Type B pancreatic cell (in vitro differentiated cells): ENCODE measurements around the gene ICOS. TPM values are rescaled to one million over a fixed set of nuclear protein-coding genes. Genes with fewer than 3 reads are reported as not detected.

Experiments
- DNase-seq: peaks from one replicate; pipeline ENCODE4 v3.0.0; 2021; ENCODE audit warnings: mixed read lengths; ENCODE audit not compliant: unreplicated experiment; ENCODE audit errors: extremely low spot score
- H3K27ac Mint-ChIP-seq: 2 replicates; pipeline ENCODE4 v1.8.0; 2021; ENCODE audit warnings: mild to moderate bottlenecking, mixed read lengths
- H3K27me3 Mint-ChIP-seq: 2 replicates; pipeline ENCODE4 v1.8.0; 2021; ENCODE audit warnings: mixed read lengths
- H3K36me3 Mint-ChIP-seq: 2 replicates; pipeline ENCODE4 v1.8.0; 2021; ENCODE audit warnings: mixed read lengths
- H3K4me1 Mint-ChIP-seq: one replicate; pipeline ENCODE4 v1.8.0; 2021; ENCODE audit warnings: mixed read lengths; ENCODE audit not compliant: unreplicated experiment
- H3K4me3 Mint-ChIP-seq: 2 replicates; pipeline ENCODE4 v1.8.0; 2021; ENCODE audit warnings: mild to moderate bottlenecking, mixed read lengths
- H3K9me3 Mint-ChIP-seq: 2 replicates; pipeline ENCODE4 v1.8.0; 2021; ENCODE audit warnings: mixed read lengths
- CTCF ChIP-seq: fragments of 200-600 bp; sonication (generic); conservative IDR thresholded peaks from 2 replicates; pipeline ENCODE4 v1.5.0; 2021; ENCODE audit warnings: antibody characterized with exemption, mild to moderate bottlenecking
- total RNA-seq: library from RNA; stranded (reverse); gene quantifications from 2 replicates; pipeline ENCODE4 v1.2.1, GENCODE V29; 2021; ENCODE audit warnings: low replicate concordance

ICOS gene
- total RNA-seq, 1 donor from 2014 or later: not detected

- no peak overlapping the region for H3K4me3 Mint-ChIP-seq
- DNase-seq: no peak
- H3K4me1 Mint-ChIP-seq: peaks cover 6% of the 10 kb centered on the region
- H3K27ac Mint-ChIP-seq: no peak overlapping the region
- no peaks in the 10 kb centered on the region for H3K9me3 Mint-ChIP-seq
- TF ChIP-seq CTCF: peak; percentile 84
- H3K36me3 Mint-ChIP-seq: no peaks in the 10 kb centered on the region
- H3K27me3 Mint-ChIP-seq: peaks cover 3% of the 10 kb centered on the region
Observed at GRCh38 chr2:203909261-203909967, 27.1 kb upstream of the ICOS start.

- no peaks in the 10 kb centered on the region for H3K36me3 Mint-ChIP-seq
- no peaks in the 10 kb centered on the region for H3K9me3 Mint-ChIP-seq
- peaks cover 3% of the 10 kb centered on the region for H3K27me3 Mint-ChIP-seq
- no peak overlapping the region for H3K4me3 Mint-ChIP-seq
- DNase-seq: no peak
- no peak overlapping the region for H3K27ac Mint-ChIP-seq
- no peak for TF ChIP-seq CTCF
- H3K4me1 Mint-ChIP-seq: peaks cover 10% of the 10 kb centered on the region
Observed at GRCh38 chr2:203909974-203910373, 26.6 kb upstream of the ICOS start.

- TF ChIP-seq CTCF: no peak
- H3K4me1 Mint-ChIP-seq: peaks cover 17% of the 10 kb centered on the region
- peaks cover 5% of the 10 kb centered on the region for H3K27me3 Mint-ChIP-seq
- H3K36me3 Mint-ChIP-seq: no peaks in the 10 kb centered on the region
- no peak for DNase-seq
- H3K27ac Mint-ChIP-seq: no peak overlapping the region
- no peaks in the 10 kb centered on the region for H3K9me3 Mint-ChIP-seq
- H3K4me3 Mint-ChIP-seq: no peak overlapping the region
Observed at GRCh38 chr2:203913947-203914346, 22.6 kb upstream of the ICOS start.

GRCh38 chr2:203914546-203915182, 21.9 kb upstream of the ICOS start:
- Mint-ChIP-seq H3K27me3 (peaks cover 5% of the 10 kb centered on the region), H3K9me3 (no peaks in the 10 kb centered on the region), H3K4me3 (no peak overlapping the region), H3K36me3 (no peaks in the 10 kb centered on the region), H3K4me1 (peaks cover 11% of the 10 kb centered on the region), H3K27ac (no peak overlapping the region)
- no peak for TF ChIP-seq CTCF
- no peak for DNase-seq

- peaks cover 11% of the 10 kb centered on the region for H3K4me1 Mint-ChIP-seq
- H3K9me3 Mint-ChIP-seq: no peaks in the 10 kb centered on the region
- DNase-seq: no peak
- H3K27me3 Mint-ChIP-seq: peaks cover 5% of the 10 kb centered on the region
- H3K27ac Mint-ChIP-seq: no peak overlapping the region
- H3K36me3 Mint-ChIP-seq: no peaks in the 10 kb centered on the region
- TF ChIP-seq CTCF: no peak
- no peak overlapping the region for H3K4me3 Mint-ChIP-seq
Observed at GRCh38 chr2:203915256-203915655, 21.3 kb upstream of the ICOS start.
